Hematopoietic multipotent progenitor cell treated with erythropoietin and hydrocortisone succinate and interleukin-3 and kit ligand, for 4 days (in vitro differentiated cells): Measurements from ENCODE around the gene SELENOH.
A peak's percentile ranks its signal among the peaks of the same experiment; 100 is the strongest.

Experiments used
- DNase-seq: peaks from one replicate; pipeline ENCODE4 v3.0.0-alpha.2; 2015

SELENOH gene

DNA sequence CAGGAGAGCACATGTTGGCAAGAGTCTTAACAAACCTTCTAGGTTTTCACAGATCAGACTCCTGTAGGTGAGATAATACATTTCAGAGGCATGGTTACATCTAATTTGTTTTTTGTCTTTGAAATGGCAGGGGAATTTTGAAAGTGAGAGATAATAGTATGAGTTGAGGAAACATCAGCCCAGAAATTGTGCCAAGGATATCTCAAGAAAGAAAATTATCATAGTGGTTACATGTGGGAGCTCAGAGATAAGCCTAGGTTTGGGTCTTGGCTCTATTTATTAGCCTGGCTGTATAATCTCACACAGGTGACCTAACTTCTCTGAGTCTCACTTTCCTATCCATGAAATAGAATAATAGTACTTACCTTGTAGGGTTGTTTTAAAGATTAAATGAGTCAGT is 9.9 kb downstream of the SELENOH start:
- DNase-seq, result peak; percentile 64

DNA sequence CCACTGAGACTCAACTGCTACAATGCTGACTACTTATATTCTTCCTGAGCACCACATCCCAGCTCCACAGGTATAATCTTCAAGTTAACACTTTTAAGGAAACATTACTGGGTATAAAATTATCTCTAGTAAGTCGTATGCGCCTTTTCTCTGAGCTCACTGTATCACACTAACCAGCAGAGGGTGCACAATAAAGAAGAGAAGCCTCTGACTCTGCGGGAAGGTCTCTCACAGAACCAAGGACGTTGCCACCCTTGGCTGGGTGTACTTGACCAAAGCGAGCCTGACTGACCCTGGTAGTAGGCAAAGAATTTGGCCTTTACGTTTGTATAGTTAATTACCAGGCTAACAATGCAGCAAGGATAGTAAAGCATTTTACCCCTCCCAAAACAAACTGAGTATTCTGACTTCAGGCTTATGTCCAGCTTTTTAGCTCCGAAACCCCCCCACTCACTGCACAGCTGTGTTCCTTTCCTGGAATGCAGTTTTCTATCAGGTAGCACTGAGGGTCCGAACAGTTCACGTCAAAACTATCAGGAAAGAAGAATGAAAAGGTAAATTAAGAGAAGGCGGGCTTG is 10.5 kb downstream of the SELENOH start, which contains the start of gene BTBD18:
Gene BTBD18, minus strand, starts transcription at position 144 of the 578 bp plus-strand sequence. CDS start 631 bp downstream, outside the sequence.
- peak; percentile 79 for DNase-seq

DNA sequence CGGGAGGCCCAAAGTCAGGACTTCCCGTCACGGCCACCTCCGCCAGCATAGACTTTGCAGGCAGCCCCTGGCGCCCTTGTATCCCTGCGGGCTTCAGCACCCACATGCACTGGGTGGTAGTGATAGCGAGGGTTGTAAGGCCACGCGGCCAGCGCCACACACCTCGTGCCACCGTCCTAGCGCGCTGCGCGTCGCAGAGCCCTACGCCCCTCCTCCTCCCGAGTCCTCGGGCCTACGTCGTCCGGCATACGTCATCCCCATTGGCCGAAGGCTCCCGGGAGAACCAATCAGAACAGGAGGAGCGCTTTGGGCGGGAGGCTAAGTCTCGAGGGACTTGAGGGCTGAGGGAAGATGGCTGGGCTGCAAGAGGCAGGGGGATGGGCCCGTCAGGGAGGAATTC is 11.7 kb downstream of the SELENOH start:
- no peak for DNase-seq

DNA sequence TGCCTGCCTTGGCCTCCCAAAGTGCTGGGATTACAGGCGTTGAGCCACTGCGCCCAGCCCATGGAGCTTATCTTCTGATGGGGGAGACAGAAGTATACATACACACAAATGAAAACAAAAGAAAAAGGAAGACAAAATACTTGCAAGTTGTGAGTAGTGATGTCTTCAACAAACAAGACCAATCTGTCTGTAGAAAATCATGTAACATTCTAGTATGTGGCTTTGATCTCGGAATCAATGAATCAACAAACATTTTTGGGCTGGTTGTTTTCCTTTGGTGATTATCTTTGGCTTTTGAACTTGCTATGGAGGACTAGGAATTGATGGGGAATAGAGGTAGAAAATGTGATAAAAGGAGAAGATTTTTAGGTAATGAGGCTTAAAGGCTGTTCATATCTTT is 16.9 kb downstream of the SELENOH start:
- DNase-seq, result no peak

DNA sequence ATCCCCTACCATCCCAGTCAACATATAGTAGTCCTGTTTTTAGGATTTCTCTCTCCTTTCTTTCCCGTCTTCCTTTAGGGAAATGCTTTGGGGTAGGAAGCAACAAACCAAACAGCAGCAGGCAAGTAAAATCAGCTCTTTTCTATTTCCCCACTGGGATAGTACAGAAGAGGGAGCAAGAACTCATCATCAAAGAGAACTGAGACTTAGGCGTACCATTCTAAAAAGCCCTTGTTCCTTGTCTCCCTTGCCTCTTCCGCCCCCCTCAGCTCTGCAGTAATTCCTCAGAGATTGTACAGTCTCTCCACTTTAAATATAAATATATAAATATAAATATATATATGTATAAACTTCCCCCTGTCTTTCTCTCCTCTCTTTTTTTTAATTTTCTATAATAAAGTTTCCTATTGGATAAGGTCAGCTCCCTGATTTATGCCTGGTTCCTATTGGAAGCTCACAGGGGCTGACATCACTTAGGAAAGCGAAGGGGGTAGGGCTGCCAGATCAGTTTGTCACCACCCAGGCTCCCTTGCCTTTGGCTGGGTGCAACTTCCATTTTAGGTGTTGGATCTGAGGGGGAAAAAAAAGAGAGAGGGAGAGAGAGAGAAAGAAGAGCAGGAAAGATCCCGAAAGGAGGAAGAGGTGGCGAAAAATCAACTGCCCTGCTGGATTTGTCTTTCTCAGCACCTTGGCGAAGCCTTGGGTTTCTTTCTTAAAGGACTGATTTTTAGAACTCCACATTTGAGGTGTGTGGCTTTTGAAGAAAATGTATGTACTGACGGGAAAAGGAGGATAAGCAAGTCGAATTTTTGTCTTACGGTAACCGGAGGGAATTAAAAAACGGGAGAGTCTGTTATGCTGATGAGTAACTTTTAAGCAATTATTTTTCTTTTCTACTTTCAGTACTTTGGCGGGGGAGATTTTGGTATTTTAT is 20.3 kb downstream of the SELENOH start, which contains the start of gene CTNND1:
Gene CTNND1, plus strand, starts transcription at position 502 of the 934 bp plus-strand sequence. CDS start 29,677 bp downstream, outside the sequence.
- DNase-seq, result peak; percentile 97

DNA sequence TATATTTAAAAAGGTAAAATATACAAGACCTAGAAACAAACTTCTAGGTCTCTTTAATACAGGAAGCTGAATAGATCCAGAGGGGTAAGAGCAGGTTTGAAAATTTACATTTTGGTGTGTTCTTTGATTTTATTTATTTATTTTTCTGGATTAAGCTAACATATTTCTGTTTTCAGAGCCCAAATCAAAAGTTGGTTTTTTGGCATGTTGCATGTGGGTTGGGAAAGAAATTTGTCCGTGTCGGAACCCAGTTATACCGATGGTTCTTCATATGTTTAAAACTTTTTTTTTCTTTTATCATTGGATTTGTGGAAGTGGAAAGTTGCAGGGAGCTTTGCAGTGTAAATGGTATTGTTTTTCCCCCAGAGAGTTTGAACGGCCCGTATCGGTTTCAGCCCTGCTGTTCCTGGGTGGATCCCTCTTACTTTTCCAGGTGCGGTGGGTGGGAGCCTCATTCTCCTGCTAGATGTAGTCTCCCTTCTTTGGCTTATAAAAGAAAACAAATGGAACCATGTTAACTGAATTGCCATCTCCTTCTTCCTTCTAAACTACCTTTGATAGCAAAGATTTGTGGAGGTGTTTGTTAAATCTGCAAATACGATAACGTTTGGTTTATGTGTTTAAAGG is 21.1 kb downstream of the SELENOH start:
- DNase-seq, result no peak

DNA sequence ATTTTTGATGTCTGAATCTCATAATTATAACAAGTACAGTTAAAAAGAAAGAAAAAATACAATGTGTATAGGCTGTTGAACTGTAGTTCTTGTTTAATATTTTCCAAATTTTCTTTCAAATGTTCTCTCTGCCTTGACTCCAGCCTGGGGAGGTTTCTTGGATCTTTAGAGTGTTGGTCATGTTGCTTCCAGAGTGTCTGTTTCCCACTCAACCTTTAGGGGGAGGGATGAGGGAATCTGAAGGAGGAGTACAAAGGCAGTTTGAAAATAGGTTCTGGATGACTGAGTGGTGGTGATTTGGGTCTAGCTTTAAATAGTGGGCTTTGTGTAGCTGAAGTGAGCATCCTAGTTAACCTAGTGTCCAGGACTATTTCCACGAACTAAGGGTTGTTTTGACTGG is 22.3 kb downstream of the SELENOH start:
- DNase-seq, result no peak

DNA sequence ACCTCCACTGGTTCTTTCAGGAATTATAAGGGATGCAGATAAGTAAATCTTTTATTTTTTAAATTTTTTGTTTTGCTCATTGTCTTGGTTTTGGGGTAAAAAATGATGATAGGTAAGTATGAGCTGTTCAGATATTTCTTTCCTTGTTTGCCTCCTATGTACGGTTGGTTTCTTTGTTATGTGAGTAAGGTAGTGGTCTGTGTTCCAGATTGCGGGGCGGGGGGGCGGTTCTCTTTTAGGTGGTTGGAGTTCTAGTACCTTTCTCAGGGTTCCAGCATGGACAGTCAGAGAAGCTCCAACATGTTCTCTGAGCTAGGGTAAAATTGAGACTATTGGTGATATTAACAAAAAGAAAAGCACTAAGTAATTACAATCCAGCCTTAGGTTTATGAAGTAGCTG is 22.7 kb downstream of the SELENOH start:
- DNase-seq, result no peak

DNA sequence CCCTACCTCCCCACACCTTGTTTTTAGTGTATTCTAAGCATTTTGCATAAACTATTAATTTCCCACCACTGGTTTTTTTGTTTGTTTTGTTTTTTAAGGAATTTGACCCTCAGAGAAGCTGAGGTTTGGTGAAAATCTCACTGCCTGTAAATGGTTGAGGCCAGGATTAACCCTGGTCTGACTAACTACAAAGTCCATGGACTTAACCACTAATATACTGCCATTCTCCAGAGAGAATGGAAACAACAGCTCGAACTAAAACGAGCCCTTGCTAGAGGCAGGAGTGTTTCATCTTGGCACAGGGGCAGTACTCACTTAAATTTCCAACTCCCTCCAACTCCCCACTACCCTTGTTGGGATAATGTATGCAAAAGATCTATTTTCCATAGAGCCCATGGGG is 23.3 kb downstream of the SELENOH start:
- DNase-seq, result no peak

DNA sequence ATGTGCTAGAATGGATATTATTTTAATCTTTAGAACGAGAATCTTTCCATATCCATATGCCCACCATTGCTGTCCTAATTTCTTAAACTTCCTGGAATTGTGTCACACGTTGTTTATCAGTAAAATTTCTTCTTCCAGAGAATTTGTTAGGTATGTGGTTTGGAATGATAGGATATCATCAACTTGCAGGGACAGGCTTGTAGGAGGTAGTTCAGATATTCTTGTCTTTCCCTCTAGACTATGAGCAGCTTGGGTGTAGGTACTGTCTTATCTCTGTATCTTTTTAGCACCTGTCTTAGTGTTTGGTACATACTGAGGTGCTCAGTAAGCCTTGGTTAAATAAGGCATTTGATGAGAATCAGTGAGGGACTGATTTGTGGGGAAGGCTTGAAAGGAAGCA is 23.7 kb downstream of the SELENOH start:
- no peak for DNase-seq

DNA sequence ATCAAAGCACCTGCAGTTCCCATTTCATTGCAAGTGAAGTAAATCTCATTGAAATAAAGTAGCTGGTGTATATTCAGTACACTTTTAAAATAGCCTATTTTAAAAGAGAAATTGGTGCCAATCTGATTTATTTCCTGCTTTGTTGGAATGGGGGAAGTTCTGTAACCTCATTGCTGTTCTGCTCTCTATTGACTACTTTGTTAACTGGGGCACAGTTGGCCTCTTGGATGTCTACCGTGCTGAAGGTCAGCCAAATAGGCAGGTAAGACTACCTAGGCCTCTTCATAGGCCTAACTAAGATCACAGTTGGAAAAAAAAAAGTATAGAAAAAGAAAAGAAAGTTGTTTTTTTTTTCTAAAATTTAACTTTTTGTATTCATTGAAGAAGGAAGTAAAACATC is 29.5 kb downstream of the SELENOH start:
- DNase-seq, result no peak

DNA sequence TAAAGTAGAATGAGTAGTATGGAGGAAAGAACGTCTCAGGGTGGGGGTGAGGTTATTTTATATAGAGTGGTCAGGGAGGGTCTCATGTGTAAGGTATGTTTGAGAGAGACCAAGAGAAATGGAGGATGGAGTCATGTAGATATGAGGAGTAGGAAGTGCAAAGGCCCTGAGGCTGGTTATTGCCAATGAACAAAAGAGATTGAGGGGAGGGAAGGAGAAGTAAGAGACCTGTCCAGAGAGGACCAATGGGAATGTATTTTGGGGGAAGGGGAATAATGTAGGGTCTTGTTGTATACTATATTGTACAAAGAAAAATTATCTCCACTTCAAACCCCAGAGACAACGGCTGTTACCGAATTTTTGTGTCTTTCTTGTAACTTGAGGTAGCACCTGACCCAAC is 30.1 kb downstream of the SELENOH start:
- DNase-seq, result no peak

DNA sequence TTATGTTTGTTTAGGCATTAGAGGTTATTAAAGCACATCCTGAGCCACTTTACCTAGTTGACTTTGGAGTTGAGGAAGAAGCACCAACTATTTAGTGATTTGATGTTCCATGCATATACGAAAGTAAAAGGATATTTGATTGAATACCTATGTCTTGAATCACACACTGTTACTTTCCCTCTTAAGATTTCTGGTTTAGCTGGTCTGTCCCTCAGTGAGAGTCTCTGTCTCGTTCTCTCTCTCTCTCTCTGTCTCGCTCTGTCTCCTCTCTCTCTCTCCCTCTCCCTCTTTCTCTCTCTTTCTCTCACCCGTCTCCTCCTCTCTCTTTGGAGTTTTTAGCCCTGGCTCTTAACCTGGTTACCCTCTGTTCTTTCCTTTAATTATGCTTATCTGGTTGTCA is 31.3 kb downstream of the SELENOH start:
- no peak for DNase-seq

DNA sequence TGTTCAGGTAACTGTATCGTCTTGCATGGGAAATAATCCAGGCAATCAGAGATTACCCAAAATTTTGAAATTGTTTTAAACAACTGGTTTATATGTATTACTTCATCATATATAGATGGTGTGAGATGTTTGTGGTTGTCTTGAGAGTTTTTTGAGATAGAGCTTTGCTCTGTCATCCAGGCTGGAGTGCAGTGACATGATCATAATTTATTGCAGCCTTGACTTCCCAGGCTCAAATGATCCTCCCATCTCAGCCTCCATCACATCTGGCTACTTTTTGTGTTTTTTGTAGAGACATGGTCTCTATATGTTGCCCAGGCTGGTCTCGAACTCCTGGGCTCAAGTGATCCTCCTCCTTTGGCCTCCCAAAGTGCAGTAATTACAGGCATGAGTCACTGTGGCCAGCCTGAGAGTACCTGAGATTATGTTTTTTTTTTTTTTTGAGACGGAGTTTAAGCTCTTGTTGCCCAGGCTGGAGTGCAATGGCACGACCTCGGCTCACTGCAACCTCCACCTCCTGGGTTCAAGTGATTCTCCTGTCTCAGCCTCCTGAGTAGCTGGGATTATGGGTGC is 31.8 kb downstream of the SELENOH start:
- DNase-seq, result no peak

DNA sequence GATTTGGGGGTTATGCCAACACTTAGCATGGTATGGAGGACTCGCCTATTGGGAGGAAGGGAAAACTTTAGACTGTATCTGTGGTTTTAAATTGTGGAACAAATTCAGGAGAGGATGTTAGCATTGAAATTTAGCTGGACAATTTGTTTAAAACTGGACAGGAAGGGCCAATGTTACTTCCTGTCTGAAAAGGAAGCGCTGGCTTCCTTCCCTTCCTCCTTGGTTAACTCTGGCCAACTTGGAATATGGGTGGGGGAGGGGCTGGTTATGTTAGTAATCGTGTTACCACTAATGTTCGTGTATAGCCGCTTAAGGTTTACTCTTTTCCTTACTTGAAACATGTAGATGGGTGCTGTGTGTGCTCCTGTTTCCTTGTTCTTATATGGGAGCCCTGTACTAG is 34.2 kb downstream of the SELENOH start:
- DNase-seq, result no peak

DNA sequence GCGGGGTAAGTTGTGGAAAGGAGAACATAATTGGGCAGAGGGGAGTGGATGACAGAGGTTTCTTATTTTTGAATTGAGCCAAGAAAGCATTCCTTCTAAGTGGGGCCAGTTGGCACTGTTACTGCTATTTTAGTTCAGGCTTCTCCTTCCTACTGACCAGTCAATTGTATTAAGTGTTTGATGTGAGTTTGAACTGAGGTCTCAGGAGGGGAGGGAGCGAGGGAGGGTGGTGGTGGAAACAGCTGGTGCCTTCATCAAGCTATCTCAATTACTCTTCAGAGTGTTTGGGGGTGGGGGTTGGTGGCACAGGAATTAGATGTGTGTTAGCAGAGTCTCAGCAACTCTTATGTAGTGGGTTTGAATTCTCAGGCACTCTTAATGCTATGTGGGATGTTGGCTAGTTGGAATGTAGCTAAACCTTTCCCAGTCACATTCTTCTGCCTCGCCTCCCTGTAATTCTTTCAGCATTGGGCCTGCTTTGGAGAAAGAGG is 34.8 kb downstream of the SELENOH start:
- no peak for DNase-seq

DNA sequence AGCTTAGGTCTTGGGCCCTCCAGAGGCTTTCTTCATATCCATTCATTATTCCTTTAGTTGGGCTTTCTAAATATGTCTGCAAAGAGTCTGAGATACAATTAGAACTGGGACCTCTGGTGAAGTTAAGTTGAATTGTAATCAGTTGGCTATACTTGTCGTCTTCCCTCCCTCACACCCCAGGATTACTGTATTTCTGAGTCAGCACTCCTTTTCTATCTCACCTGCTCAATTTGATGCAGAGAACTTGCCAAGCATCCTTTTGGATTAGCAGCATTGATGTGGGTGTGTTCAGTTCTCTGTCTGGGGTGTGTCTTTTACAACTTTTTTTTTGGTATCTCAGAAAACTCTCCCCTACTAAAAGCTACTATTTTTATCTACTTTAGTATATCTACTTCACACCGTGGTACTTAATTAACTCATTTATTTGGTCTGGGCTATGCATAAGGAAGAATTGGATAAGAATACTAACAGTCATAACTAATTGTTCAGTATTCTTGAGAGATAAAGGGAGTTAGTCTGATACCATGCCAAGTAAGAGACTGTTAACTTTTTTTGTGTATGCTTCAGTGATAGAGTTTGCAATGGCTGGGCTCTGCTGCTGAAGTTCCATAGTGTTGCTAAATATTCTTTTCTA is 35.4 kb downstream of the SELENOH start:
- peak; percentile 43 for DNase-seq

DNA sequence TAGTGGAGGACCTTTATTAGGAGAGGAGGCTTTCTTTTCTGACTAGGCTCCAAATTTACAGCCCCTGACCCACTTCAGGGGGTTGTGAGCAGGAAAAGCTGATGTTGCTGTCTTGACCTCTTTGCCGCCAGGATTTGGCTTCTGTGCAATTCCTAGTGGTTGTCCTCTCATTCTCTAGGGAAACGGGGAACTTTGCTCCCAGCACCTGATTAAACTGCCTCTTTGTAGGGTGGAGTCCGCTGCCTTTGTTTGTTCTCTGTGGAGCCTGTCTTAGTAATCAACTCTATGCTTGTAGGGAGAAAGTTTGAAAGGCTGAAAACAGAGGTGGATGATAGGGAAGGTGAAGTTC is 36.7 kb downstream of the SELENOH start:
- DNase-seq, result no peak

DNA sequence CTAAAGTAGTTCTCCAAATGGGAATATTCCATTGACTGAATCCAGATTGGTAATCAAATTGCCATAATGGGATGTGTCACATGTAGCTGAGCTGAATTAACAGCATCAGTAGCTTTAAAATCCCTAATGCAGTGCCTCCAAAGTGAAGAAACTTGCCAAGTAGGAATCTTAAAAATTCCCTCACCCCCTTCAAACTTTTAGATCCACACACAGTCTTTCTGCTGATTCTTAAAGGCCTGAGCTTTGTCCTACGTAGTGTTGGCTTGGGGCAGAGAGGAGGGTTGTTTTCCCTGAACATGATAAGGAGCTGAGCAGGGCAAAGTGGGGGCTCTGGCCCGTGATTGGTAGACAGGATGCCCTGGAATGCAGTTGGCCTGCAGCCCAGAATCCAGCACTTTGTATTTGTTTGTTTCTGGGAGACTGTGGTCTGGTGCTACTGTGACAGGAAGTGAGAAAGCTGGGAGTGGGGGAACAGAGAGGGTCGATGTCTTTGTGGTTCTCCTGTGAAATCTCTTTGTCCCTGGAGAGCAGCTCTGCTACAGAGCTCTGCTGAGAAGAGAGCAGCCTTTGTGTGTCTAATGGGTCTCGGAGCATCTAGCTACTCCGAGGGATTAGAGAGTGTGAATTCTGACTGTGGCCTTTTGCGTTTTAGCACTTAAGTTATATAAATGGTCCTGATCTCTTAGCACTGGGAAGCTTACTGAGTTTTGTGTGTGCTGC is 37.2 kb downstream of the SELENOH start:
- no peak for DNase-seq

DNA sequence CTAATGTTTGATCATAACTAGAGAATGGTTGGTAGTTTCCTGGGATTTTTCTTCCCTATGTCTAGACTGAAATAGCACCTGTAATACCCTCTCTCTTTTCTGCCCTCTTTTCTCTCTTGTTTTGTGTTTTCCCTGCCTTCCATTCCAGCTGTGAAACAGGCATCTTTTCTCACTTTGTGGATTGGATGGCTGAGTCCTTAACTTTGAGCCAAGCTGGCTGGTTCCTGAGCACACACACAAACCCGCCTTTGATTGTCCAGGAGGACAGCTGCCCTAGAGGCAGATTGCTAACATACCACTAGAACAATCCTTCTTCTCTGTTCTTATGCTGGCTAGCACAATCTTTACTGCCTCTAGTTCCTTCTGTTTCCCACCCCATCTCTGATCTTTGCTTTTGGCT is 38.0 kb downstream of the SELENOH start:
- no peak for DNase-seq

DNA sequence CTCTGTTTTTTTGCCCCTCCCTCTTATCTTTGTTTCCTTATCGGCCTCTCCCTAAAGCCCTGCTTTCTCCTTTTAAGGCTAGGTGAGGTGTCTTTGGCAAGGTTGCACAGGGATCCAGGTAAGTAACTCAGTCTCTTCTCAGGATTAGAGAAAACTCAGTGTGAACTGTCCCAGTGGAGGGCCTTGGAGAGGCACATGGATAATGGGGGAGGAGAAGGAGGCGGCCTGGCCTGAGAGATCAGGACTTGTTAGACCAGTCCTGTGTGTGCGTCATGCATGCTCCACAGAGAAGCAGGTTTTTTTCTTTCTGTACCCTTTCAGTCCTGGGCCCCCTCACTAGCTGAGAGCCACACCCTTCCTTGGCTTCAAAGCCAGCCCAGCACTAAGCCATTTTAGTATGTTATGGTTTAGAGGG is 40.2 kb downstream of the SELENOH start:
- no peak for DNase-seq

DNA sequence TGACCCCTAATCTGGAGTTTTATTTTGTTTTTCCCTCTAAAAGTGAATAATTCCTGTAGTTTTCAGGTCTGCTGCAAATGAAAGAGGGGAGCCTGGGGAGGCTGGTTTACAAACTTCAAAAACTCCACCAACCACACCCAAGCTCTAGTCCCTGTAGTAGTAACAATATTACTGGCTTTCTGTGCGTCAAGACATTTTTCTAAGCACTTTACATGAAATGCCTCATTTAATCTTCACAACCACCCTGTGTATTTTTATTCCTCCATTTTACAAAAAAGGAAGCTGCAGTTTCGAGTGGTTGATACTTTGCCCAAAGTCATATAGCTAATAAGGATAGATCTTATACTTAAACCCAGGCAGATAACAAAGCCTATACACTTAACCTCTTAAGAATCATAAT is 43.8 kb downstream of the SELENOH start:
- DNase-seq, result no peak
